MM.1S (cell line): ENCODE data around the gene SERPINB1.

Experiments used
- EZH2 ChIP-seq: fragments of 300-600 bp; sonication (generic); optimal IDR thresholded peaks from 2 replicates; pipeline ENCODE3; 2017; ENCODE audit warnings: low read depth, mild to moderate bottlenecking, antibody characterized with exemption, low read length, mixed read lengths
- EZH2phosphoT487 ChIP-seq: fragments of 300-600 bp; sonication (generic); IDR thresholded peaks from 2 replicates; pipeline ENCODE4 v1.6.1; 2018; ENCODE audit warnings: antibody characterized with exemption, low read length
- TF ChIP-seq, protein P1 (sequence below): fragments of 300-600 bp; sonication (generic); IDR thresholded peaks from 2 replicates; pipeline ENCODE4 v1.5.1; 2016; ENCODE audit warnings: antibody characterized with exemption, low read length, mixed read lengths

GRCh38 chr6:2857185-2857579, 15.5 kb upstream of the SERPINB1 start:
- TF ChIP-seq, protein P1, sequence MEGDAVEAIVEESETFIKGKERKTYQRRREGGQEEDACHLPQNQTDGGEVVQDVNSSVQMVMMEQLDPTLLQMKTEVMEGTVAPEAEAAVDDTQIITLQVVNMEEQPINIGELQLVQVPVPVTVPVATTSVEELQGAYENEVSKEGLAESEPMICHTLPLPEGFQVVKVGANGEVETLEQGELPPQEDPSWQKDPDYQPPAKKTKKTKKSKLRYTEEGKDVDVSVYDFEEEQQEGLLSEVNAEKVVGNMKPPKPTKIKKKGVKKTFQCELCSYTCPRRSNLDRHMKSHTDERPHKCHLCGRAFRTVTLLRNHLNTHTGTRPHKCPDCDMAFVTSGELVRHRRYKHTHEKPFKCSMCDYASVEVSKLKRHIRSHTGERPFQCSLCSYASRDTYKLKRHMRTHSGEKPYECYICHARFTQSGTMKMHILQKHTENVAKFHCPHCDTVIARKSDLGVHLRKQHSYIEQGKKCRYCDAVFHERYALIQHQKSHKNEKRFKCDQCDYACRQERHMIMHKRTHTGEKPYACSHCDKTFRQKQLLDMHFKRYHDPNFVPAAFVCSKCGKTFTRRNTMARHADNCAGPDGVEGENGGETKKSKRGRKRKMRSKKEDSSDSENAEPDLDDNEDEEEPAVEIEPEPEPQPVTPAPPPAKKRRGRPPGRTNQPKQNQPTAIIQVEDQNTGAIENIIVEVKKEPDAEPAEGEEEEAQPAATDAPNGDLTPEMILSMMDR: no peak
- TF ChIP-seq EZH2phosphoT487: no peak
- no peak for TF ChIP-seq EZH2
